ENCODE results near the gene TACR1.

The TACR1 gene

DNA sequence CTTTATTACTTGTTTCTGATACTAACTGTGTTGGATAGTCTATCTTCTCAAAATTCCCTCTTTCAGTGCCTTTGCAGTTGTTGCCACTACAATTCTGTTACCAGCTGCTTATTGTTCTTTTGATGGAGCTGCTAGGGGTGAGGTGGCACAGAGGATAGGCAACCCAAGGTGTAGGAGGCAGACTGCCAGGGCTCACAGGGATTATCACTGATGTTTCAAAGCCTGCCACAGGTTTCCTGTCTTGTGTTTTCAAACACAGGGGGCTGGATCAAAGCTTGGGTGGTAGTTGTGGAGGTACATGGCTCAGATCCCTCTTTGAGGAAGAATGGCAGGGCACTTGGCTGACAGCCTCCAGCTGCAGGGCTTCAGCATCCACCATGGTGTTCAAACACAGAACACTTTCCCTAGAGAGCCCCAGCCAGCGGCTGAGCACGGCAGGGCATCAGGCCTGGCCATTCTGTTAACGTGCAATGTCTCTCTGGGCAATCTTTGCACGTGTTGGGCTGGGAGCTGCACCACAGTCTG, 153.7 kb downstream of the TACR1 start:
- DNase-seq: no peak

DNA sequence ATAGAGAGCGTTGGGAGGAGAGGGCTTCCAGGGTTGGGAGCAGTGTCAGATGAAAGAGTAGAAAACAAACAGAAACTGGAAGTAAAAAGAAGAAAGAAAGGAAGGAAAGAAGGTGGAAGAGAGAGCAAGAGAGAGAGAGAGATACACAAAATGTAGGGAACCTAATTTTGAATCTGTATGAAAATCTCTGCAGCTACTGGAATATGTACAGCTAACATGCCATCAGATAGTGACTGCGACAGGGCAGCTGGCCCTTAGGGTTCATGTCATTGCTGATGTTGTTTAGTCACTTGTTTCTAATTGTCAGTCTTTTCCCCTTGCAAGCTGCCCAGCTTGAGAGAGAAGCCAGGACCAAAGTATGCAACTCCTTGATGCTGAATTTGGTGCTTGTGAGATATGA, 155.0 kb downstream of the TACR1 start:
- no peak for DNase-seq

DNA sequence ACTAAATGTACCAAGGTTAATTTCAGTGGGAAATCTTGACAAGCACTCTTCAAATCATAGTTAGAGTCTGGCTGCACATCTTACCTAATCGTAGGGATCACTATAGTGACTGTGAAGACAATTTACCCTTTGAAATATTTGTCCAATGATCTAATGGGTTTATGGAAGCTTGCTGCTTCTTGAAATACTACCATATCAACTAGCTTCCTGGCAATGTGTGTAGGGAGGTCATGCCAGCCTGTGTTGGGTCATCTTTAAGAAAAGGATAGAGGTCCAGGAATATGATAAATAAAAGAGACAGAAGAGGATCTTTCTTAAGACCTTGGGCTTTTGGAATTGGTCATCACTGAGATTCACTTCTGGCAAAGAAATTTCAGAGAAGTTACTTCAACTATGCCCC, 156.5 kb downstream of the TACR1 start:
- no peak for DNase-seq

DNA sequence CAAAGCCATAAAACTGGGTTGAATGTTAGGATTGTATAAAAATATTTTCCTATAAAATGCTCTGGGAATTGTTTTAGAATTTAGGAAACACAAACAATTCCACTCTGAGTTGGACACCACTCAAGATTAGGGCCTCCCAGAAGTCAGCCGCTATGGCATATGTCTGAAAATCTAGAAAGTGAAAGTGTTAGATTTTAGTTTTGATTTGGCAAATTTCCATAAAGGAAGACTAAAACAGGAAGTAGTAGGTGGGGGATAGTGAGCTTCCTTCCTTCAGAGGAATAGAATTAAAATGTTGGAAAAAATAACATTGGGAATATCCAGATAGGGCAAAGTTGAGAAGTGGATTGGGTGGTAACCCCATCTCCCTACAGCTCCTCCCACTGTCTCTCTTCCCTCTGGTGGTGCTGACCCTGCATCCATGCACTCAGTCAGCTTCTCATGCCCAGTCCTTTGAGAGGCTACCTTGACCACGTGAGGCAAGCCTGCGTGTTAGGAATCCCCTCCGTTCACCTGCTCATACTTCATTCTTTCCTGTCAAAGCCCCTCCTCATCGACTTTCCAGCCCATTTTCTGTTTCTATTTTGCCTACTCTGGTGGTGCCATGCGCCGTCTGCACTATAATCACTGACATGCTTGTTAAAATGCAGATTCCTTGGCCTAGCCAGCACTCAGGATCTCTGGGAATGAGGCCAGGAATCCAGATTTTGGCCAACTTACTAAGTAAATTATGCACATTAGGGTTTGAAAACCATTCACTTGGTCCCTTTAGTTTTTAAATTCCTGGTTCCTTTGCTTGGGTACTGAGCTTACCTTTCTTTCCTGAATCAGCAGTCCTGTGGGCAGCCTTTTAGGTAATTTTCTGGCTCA, 157.4 kb downstream of the TACR1 start:
- DNase-seq: no peak

DNA sequence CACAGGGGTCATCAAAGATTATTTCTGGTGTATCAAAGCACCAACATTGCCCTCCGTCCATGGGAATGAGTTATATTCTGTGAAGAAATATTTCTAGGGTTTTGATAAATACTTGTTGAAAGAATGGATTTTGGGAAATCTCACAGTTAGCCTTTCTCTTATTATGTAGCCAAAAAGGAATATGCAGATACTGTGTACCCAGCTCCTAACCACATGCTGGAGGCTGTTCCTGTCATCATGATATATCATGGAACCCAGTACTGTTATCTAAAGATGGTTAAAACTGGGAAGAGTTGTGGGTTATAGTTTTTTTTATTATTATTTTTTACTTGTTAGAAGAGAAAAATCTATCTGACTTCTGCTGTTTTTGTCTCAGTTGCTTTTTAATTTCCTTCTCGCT, 158.1 kb downstream of the TACR1 start:
- DNase-seq: no peak

DNA sequence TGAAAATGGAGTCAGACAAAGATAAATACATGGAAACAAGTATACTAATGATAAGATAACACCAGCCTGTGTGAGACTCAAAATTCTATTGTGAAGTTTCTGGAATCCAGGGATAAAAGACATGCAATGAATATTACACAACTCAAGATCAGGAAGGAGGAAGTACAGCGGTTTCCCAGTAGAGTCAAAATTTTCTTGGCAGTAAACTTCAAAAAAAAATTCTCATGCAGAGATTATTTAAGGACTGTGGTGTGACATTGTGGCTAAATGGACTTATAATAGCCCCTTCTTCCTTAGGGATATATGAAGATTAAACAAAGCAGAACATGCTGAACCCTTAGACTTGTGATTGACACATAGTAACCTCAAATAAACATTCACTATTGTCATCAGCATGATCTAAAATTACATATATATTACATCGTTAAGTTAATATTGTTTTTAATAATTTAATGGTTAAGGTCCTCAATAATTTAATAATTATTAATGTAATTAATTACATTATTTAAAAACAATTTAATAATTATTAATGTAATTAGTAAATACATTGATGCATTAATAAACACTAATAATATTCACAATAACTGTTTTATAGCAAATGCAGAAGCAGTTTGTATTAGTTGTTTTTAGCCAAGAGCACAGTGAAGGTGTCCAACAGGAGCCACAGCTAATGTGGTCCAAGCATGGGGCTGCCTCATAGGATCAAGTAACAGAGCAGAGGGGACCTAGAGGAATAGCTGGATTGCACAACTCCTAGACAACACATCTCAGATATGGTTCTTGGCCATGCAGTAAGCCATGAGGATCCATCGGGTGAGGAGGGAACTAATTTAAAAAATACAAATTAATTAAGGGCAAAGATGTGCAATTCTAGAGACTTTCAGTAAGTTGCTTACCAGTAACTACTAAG, 163.6 kb downstream of the TACR1 start:
- no peak for DNase-seq

DNA sequence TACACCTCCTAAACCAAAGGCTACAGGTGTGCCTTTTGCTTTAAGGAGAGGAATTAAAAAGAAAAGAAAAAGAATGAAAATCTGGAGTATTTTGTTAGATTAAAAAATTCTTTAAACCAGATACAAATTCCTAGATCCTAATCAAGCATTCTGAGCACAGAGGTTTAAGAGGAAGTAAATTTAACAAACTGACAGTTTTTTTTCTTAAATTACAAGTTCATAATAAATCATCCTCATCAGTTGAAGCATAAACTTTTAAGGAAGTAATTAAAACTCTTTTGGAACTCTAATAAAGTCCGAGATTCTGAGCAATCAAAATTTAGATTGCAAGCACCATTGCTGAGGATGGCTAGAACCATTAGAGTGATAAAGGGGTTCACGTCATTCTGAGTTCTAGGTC, 165.8 kb downstream of the TACR1 start:
- no peak for DNase-seq

DNA sequence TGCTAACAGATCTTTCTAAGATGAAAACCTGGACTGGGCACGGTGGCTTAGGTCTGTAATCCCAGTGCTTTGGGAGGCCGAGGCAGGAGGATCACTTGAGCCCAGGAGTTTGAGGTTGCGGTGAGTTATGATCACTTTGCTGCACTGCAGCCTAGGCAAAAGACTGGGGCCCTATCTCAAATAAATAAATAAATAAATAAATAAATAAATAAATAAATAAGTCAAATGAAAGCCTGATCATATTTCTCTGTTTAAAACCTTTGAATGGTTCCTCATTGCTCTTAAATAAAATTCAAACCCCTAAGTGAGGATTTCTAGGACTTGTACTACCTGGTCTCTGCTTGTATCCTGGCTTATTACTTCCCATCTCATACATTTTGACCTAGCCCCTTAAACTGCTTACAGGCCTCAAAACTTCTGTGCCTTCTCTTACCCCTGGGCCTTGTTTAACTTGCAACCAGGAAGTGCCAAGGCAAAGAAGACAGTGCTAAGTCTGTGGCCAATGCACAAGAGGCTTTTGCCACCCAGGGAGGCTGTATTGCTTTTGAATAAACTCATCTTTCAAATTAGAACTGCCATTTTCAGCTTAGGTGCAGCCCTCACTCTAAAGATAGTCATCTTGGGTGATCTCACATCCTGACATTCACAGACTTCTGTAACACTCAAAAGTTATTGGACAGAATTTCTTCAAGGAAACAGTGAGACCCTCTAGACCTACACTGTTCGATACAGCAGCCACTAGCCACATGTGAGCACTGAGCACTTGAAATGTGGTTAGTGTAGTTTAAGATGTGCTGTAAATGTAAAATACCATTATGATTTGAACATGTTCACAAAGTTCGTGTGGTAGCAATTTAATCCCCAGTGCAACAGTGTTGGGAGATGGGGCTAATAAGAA, 167.2 kb downstream of the TACR1 start:
- DNase-seq: no peak

DNA sequence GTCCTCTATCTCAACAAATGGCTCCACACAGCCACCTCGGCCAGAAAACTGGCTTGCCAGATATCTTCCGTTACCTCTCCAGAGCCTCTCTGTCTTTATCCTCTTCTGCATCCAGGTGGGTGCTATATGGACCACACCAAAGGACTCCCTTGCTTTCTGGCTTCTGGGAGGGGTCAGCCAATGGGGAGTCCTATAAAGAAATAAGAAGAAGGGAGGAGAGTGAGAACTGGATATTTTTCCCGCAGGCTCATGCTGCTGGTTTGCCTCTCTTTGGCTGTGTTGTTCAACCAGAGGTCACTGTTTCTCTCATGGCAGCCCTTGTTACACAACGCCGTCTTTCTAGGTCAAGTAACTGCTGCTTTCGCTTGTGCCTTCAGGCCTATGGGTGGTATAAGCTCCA, 168.1 kb downstream of the TACR1 start:
- DNase-seq: no peak

DNA sequence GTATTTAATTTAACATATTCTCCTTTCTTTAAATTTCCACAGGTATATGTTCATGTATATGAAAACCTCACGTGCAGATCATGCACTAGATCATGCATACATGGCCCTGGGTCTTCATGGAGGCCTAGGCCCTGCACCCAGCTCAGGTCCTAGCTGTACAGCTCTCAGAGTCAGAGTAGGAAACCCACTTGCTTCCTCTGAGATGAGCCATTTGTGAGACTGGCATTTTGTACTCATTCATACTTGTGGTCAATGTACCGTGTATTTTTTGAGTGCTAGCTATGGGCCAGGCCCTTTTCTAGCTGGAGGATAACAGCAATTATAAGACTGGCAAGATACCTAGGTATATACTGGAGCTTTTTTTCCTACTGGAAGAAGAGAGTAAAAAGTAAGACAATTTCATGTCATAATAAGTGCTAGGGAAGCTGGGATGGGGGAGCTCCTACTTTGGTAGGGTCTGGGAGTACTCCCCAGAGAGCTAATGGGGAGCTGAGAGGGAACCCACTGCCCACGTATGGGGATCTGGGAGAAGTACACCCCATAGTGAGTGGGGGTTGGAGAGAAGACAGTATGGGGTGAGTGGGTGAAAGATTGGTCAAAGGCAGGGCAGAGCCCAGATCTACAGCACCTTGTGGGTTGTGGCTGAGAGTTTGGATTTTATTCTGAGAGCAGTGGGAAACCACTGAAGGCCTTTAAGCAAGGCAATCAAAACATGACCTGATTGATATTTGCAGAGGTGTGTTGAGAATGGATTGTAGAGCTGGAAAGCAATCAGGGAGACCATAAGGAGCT, 168.9 kb downstream of the TACR1 start:
- no peak for DNase-seq

DNA sequence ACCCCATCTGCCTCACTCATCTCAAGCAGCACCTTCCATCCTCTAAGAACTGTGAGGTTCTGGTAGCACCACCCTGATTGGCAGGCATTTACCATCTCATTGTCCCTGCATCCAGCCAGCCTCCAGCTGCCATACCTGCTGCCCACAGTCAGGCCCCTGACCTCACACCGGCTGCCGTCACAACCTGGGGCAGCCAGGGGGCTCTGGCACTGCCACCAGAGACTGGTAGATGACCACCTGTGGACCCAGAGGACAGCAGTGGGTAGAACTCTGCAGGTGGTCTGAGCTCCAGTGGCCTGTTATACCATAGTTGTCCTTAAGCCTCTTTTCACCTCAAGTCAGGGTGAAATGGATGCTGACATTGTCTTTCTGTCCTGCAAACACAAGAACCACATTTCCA, 171.4 kb downstream of the TACR1 start:
- no peak for DNase-seq

DNA sequence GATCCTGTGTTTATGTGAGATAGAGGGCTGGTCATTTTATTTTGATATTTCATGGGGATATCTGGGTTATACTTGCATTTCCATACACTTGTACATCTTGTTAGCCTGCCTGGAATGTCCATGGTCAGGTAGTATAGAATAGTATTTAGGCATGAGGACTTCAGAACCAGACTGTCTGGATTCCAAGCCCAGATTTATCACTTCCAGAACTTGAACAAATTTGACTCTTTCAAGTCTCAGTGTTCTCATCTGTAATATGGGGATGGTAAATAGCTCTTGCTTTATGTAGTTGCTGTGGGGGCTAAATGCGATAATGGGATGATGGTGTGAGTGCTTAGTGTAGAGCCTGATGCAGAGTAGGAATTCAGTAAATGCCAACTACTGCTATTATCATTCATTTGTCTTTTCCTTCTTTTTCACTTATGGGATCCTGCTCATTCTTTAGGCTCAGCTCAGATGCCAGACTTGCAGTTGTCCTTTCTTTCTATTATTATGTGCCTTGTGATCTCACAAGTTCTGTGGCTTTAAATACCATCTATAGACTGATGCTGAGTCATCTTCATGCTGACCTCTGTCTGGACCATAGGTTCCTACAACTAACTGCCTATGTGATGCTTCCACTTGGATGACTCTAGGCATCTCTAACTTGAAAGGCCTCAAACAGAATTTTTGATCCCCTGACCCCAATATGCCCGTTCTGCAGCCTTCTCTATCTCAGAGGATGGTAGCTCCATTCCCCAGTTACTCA, 173.5 kb downstream of the TACR1 start:
- DNase-seq: no peak

DNA sequence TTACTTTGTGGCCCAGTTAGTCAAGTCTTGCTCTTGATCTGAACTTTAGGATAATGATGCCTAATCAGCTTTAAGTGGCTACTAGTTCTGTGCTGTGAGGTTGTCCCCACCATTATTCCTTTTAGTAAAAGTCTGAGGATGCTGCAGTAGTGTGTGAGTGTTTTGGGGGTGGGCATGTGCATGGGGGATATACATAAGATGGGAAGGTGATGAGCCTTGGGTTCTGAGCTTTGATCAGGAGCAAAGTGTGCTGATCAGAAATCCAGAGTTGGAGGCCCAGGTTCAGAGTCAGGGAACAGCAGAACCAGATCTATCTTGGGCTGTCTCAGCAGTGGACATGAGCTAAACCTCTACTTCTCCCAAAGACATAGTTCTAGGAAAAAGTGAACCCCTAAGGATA, 174.1 kb downstream of the TACR1 start:
- DNase-seq: no peak

DNA sequence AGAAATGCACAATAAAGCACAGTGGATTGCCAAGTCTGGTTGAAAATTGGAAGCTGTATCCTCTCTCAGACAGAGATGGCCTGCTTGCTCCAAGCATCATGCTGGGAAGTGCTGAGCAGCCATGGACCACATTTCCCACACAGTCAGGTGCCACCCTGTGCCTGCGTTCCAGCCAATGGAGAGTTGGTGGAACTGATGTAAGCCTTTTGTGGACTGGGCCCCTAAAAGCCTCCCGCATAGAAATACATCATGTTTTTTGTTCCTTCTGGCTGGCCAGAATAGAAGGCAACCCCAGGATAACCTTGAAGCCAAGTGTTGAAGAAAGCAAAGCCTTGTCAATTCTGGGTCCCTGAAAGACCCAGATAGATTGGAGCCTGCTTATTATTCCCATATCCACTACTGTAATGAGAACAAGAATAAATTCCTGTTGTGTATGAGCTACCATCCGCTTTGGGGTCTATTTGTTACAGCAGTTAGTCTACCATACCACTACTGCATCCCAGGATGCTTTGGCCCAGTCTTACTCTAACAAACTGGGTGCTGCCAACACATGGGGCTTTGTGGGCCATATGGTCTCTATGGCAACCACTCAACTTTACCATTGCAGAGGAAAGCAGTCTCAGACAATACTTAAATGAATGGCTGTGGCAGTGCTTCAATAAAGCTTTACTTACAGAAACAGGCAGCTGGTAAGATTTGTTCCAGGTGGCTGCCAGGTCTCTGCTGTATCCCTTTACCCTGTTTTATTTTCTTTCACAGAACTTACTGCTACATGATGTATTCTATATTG, 175.5 kb downstream of the TACR1 start:
- peak; percentile 60 to 81 for DNase-seq

DNA sequence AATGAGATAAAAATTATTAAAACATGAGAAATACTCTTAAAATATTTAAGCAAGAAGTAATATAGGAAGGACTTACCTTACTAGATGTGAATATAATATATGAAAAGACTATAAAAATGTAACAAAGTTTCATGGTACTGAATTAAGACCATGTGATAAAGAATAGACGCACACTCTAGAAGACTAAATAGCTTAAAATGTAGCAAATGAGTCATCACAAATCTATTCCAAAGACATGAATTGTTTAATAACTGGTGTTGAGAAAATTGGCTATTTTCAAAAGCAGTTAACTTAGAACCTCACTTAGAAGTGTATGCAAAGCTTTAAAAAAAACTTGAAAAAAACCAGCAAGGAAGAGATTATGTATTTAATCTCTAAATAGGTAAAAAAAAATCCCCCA, 176.8 kb downstream of the TACR1 start:
- no peak for DNase-seq

DNA sequence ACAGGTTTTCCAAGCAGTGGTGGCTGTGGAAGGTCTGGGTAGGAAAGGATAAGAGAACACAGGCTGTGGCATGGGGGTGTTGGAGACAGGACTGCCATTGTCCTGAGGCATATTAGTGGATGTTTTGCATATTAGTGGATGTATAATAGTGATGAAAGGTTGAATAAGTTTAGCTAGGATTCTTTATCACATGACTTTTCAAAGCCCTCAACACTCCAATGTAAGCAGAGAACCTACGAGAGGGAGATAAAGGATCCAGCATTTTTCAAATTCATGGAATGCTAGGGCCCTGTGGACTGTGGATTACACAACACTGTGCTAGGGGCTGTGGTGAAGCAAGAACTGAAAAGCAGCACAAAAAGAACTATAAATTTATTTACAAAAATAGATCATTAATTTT, 177.6 kb downstream of the TACR1 start:
- DNase-seq: no peak

DNA sequence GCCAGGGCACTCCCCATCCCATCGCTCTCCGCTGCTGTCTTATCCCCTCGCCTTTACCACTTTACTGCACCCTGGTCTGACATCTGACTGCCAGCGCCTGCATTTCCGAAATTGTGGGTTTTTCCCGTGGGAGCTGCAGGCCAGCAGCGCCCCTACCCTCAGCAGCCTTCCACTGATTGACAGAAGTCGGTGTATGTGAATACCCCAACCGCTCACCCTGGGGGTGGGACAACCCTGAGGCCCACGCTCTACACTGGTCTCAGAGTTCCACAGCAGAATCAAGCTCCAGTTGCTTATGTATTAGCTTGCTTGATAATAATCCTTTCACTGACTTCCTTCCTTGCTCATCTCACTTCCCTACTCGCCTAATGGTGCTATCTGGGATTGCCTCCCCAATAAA, 178.8 kb downstream of the TACR1 start:
- DNase-seq: no peak

DNA sequence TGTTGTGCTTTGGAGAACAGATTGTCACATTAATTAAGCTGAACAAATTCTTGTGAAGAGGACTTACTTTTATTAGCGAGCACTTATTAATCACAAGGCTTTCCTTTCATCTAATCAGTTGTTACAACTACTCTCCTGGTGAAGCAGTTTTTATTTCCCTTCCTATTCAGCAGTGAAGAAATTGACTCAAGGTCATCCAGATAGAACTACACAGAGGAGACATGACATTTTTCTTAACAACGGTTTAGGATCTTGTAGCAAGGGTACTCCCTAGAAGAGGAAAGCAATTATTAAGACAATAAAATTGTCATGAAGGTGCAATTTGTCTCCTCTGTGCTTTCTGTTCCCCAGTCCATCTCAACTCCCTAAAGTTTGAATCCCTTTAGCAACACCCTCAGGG, 179.5 kb downstream of the TACR1 start:
- peak; percentile 7 to 65 for DNase-seq

DNA sequence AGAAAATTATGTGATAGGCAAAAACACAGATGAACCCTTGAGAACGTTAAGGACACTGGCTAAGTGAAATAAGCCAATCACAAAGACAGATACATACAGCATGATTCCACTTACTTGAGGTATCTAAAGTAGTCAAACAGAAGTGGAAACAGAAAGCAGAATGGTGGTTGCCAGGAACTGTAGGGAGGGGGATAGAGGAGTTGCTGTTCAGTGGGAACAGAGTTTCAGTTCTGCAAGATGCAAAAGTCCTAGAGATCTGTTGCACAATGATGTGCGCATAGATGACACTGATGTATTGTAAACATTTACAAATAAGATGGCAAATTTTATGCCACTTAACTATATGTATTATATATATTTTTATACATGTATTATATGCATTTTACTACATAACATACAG, 181.2 kb downstream of the TACR1 start:
- DNase-seq: no peak

DNA sequence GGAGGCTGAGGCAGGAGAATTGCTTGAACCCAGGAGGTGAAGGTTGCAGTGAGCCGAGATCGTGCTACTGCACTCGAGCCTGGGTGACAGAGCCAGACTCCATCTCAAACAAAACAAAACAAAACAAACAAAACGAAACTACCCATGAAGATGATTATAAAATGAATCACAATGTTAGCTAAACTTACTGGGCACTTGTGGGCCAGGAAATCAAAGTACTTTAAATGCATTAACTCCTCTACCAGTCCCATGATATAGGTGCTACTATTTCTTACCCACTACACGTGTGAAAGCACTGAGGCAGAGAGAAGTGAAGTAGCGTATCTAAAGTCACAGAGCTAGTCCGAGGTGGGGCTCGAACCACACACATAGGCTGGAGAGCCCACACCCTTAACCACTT, 187.2 kb downstream of the TACR1 start:
- no peak for DNase-seq

Measured in NCI-H524 (cell line).